RPMI7951 (cell line): ENCODE results near the gene GEMIN5. TPM values are rescaled to one million over a fixed set of nuclear protein-coding genes. Genes with fewer than 3 reads are reported as not detected.
A peak's percentile ranks its signal among the peaks of the same experiment; 100 is the strongest.

Experiments
- DNase-seq: peaks from one replicate; pipeline ENCODE4 v3.0.0-alpha.2; 2012; ENCODE audit warnings: low read depth
- total RNA-seq: library from RNA; depleted of rRNA; stranded (reverse); fragments of >200 nt; shearing (Covaris generic); gene quantifications from 2 replicates; pipeline ENCODE4 v1.2.3, GENCODE V29; 2014; rRNA removed

GEMIN5 gene
- total RNA-seq, 1 experiment from 2014 or later: 8.1 TPM

DNA sequence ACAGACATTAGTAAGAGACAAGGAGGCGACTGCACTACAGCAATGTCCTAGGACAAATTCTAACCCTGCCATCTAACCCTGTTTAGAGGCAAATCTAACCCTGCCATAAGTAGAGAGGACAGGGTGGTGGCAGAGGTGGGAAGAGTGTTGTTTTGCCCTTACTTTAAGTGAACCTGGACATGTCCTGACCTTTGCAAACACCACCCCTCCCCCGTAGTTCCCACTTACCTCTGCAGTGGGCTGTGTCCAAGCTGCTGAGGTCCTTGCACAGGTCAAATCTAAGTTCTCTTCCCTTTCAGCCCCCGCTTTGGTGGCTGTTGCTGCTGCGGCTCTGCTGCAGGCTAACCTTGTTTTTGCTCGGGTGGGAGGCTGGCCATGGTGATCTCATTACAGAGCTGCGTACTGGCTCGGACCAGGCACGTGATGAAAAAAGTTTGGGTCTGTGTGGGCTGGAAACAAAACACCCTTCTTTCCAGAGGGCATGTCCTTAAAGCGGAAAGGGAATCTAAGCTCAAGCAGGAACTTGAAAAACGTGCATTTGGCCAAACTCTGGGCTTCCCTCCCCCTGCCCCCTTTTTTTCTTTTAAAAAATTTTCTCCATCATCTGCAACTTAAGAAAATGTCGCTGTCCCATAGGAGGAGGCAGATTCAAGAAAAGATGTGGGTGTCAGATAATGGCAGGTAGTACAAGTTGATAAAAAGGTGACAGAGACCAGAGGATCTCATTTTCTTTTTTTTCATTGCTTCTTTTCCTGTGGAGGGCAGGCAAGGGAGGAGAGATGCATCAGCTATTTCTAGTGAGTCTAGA lies 87.6 kb downstream of the GEMIN5 start, which contains the start of gene FAXDC2:
Gene FAXDC2, minus strand, starts transcription at position 349 of the 808 bp plus-strand sequence. CDS start 12,425 bp downstream, outside the sequence.
- peak; percentile 80 for DNase-seq

- DNase-seq: no peak
These were observed 88.2 kb downstream of the GEMIN5 start for GRCh38 chr5:154849791-154850201.

GRCh38 chr5:154849264-154849785 lies 88.7 kb downstream of the GEMIN5 start:
- no peak for DNase-seq

DNA sequence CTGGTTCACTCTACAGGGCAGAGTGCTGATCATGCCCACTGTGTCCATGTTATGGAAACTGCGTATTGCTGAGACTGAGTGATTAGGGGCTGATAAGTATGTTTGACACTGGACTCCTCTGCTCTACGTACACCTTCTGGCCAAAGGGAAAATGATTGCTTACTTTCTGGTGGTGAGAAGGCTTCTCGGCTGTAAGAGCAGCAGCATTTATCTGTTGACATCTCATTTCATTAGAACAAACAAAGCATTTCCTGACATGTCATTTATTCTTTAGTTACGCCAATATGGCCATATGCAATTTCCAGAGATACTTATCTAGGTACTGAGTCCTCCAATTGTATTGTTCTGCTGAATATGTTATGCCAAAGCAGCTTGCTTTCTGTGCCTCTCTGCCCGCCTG lies 93.2 kb downstream of the GEMIN5 start:
- DNase-seq: no peak

DNA sequence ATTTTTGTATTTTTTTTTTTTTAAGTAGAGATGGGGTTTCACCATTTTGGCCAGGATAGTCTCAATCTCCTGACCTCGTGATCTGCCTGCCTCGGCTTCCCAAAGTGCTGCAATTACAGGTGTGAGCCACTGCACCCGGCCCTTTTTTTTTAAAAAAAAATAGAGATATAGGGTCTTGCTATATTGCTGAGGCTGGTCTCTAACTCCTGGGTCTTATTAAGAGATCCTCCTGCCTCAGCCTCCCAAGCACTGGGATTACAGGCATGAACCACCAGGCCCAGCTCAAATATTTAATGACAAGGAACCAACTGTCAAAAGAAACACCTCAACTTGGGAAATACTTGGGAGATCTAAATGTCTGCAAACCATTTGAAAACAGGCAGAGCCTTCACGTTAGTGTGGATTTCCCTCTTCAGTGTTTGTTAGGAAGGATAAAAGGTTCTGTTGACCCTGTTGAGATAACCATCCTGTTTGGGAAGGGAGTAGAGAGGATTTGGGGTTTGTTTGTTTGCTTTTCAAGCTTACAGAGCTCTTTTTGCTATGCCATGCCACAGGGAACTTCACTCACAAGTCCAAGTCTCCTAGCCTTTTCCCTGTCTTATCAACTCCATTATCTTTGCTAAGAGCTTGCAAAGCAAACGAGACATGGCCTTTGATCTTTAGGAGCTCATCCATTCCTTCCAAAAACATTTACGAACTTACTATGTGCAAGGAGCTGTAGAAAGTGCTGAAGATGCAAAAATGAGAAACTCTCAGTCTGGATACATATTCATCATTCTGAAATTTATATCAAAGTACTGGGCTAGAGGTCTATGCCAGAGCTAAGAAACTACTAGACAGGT lies 95.1 kb downstream of the GEMIN5 start:
- no peak for DNase-seq

- DNase-seq: no peak
These were observed 96.7 kb downstream of the GEMIN5 start for GRCh38 chr5:154841273-154841661.

GRCh38 chr5:154840435-154841272 lies 97.4 kb downstream of the GEMIN5 start:
- DNase-seq: no peak

Other genes starting within 250 kb of the GEMIN5 start
- gene LARP1, start 182.8 kb downstream of the GEMIN5 start, total RNA-seq: 32.4 and 33.5 TPM in 2 replicates
- gene FAXDC2, start 87.6 kb downstream of the GEMIN5 start, total RNA-seq: 3.4 and 6.4 TPM in 2 replicates
- 59.5 and 60.0 TPM in 2 replicates for gene CNOT8, start 79.6 kb downstream of the GEMIN5 start, total RNA-seq
- 24.4 and 24.7 TPM in 2 replicates for gene MRPL22, start 2.9 kb upstream of the GEMIN5 start, total RNA-seq
- not detected in 2 replicates for gene KIF4B, start 75.5 kb upstream of the GEMIN5 start, total RNA-seq